ENCODE measurements around the gene LIN7A. TPM values are rescaled to one million over a fixed set of nuclear protein-coding genes. Genes with fewer than 3 reads are reported as not detected.
A peak's percentile ranks its signal among the peaks of the same experiment; 100 is the strongest.

The LIN7A gene
- total RNA-seq, 1 donor from 2014 or later, result 31.7 TPM

- H3K36me3 ChIP-seq, result no peaks in the 10 kb centered on the region
- peak overlapping the region; percentile 79 for H3K27ac ChIP-seq
- no peaks in the 10 kb centered on the region for H3K79me2 ChIP-seq (ENCODE audit: low read depth)
- H3K4me1 ChIP-seq, result peaks cover 28% of the 10 kb centered on the region
- H3K4me2 ChIP-seq, result peak overlapping the region; percentile 21
- TF ChIP-seq CTCF (IDR thresholded peaks at IDR 0.05) (no peak), EZH2 (IDR thresholded peaks at IDR 0.05) (no peak), EZH2phosphoT487 (IDR thresholded peaks at IDR 0.05) (no peak)
- Mint-ChIP-seq H3K4me3 (no peak overlapping the region), H3K36me3 (no peaks in the 10 kb centered on the region), H3K4me1 (no peaks in the 10 kb centered on the region), H3K27me3 (ENCODE audit: insufficient read depth, low read depth) (peaks cover 2% of the 10 kb centered on the region), H3K27ac (no peak overlapping the region), H3K9me3 (peaks cover 8% of the 10 kb centered on the region)
- DNase-seq (ENCODE audit: low spot score), result peak; percentile 50
- no peak overlapping the region for H3K9ac ChIP-seq
- no peaks in the 10 kb centered on the region for H4K20me1 ChIP-seq (ENCODE audit: low read depth)
- peaks cover 24% of the 10 kb centered on the region for H3F3A ChIP-seq (ENCODE audit: low read depth)
- no peaks in the 10 kb centered on the region for H3K9me3 ChIP-seq (ENCODE audit: low read depth)
- no peaks in the 10 kb centered on the region for H3K27me3 ChIP-seq
- H3K4me3 ChIP-seq, result no peak overlapping the region
- peak overlapping the region; percentile 7 for H2AFZ ChIP-seq (replicated peaks)
Observed at GRCh38 chr12:80781313-80781712, 156.4 kb downstream of the LIN7A start.

- no peak for DNase-seq (ENCODE audit: low spot score)
- no peaks in the 10 kb centered on the region for H3K4me1 Mint-ChIP-seq
- no peak overlapping the region for H3K4me3 ChIP-seq
Observed at GRCh38 chr12:80780746-80781145, 157.0 kb downstream of the LIN7A start.

GRCh38 chr12:80778005-80778541 lies 159.7 kb downstream of the LIN7A start:
- TF ChIP-seq CTCF (IDR thresholded peaks at IDR 0.05) (no peak), EZH2phosphoT487 (IDR thresholded peaks at IDR 0.05) (no peak), EZH2 (IDR thresholded peaks at IDR 0.05) (no peak)
- Histone ChIP-seq H3K9ac (no peak overlapping the region), H2AFZ (replicated peaks) (no peak overlapping the region), H3K4me3 (no peak overlapping the region), H3K4me1 (peaks cover 28% of the 10 kb centered on the region), H3K27me3 (no peaks in the 10 kb centered on the region), H3K79me2 (ENCODE audit: low read depth) (no peaks in the 10 kb centered on the region), H3K27ac (no peak overlapping the region), H3K9me3 (ENCODE audit: low read depth) (no peaks in the 10 kb centered on the region), H3K4me2 (no peak overlapping the region), H4K20me1 (ENCODE audit: low read depth) (no peaks in the 10 kb centered on the region), H3F3A (ENCODE audit: low read depth) (peaks cover 21% of the 10 kb centered on the region), H3K36me3 (no peaks in the 10 kb centered on the region)
- H3K27me3 Mint-ChIP-seq (ENCODE audit: insufficient read depth, low read depth), result no peaks in the 10 kb centered on the region
- H3K4me1 Mint-ChIP-seq, result no peaks in the 10 kb centered on the region
- H3K36me3 Mint-ChIP-seq, result no peaks in the 10 kb centered on the region
- H3K9me3 Mint-ChIP-seq, result peaks cover 7% of the 10 kb centered on the region
- DNase-seq (ENCODE audit: low spot score), result no peak
- no peak overlapping the region for H3K4me3 Mint-ChIP-seq
- no peak overlapping the region for H3K27ac Mint-ChIP-seq

More at GRCh38 chr12:80780746-80781145, 157.0 kb downstream of the LIN7A start:
- TF ChIP-seq EZH2phosphoT487 (IDR thresholded peaks at IDR 0.05), result no peak
- TF ChIP-seq CTCF (IDR thresholded peaks at IDR 0.05), result no peak
- TF ChIP-seq EZH2 (IDR thresholded peaks at IDR 0.05), result no peak
- Histone ChIP-seq H3K27me3 (no peaks in the 10 kb centered on the region), H3K36me3 (no peaks in the 10 kb centered on the region), H3K9ac (no peak overlapping the region), H3F3A (ENCODE audit: low read depth) (peaks cover 24% of the 10 kb centered on the region), H4K20me1 (ENCODE audit: low read depth) (no peaks in the 10 kb centered on the region), H3K27ac (peak overlapping the region; percentile 79), H2AFZ (replicated peaks) (peak overlapping the region; percentile 7), H3K4me2 (peak overlapping the region; percentile 21), H3K79me2 (ENCODE audit: low read depth) (no peaks in the 10 kb centered on the region), H3K4me1 (peaks cover 28% of the 10 kb centered on the region), H3K9me3 (ENCODE audit: low read depth) (no peaks in the 10 kb centered on the region)
- Mint-ChIP-seq H3K9me3 (peaks cover 8% of the 10 kb centered on the region), H3K27me3 (ENCODE audit: insufficient read depth, low read depth) (peaks cover 2% of the 10 kb centered on the region), H3K4me3 (no peak overlapping the region), H3K36me3 (no peaks in the 10 kb centered on the region), H3K27ac (no peak overlapping the region)
